ENCODE measurements around the gene FAM171A1.
"Not testable (repeated sequence)": the region's sequence is repeated elsewhere in the genome, so short reads cannot be mapped to it uniquely, and the experiment has no call there.

The FAM171A1 gene

DNA sequence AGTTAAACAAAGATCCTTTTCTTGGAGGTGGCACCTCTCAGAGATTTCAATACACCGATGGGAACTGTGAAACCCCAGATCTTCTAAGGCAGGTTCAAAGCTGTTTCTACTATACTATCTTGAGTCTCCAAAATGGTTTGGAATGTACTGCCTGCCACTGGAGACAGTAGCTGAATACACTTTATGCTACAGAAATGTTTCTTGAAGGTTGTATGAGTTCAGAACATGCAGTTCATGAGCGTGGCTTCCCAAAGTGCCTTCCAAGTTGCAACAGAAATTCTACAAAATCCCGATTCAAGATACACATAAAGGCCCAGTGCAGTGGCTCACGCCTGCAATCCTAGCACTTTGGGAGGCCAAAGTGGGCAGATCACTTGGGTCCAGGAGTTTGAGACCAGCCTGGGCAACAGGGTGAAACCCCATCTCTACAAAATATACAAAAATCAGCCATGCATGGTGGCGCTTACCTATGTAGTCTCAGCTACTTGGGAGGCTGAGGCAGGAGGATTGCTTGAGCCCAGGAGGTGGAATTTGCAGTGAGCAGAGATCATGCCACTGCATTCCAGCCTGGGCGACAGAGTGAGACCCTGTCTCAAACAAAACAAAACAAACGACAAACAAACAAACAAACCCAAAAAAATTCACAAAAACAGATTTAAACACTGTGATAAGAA is 36.3 kb downstream of the FAM171A1 start:
- no CpG with 5 or more reads among the region's 7 CpGs for WGBS (ENCODE audit: extremely low coverage, insufficient coverage, insufficient read length)
- H3K79me1 ChIP-seq (ENCODE audit: low read length), result no peaks in the 10 kb centered on the region
- H2BK120ac ChIP-seq (ENCODE audit: insufficient read depth, low read length, poor library complexity), result no peak overlapping the region
- no peak overlapping the region for H4K8ac ChIP-seq (ENCODE audit: low read depth, low read length)
- H2BK5ac ChIP-seq (ENCODE audit: low read depth, low read length, poor library complexity), result no peak overlapping the region
- no peaks in the 10 kb centered on the region for H3K79me2 ChIP-seq (ENCODE audit: control insufficient read depth, insufficient read depth, low read length, poor library complexity)
- no peaks in the 10 kb centered on the region for H3K36me3 ChIP-seq (ENCODE audit: control insufficient read depth in 1 of 2, insufficient read depth in 2 of 2, low read length in 2 of 2)
- H3K4me1 ChIP-seq (ENCODE audit: control insufficient read depth in 1 of 2, insufficient read depth in 2 of 2, low read length in 2 of 2), result no peaks in the 10 kb centered on the region
- H3K4me3 ChIP-seq (ENCODE audit: low read depth, low read length), result no peak overlapping the region
- no peak overlapping the region for H4K12ac ChIP-seq (ENCODE audit: low read depth, low read length)
- H3K27me3 ChIP-seq (ENCODE audit: insufficient read depth, low read length), result no peaks in the 10 kb centered on the region
- H3K9ac ChIP-seq (ENCODE audit: low read length), result no peak overlapping the region
- no peak overlapping the region for H3K18ac ChIP-seq (ENCODE audit: low read length)
- no peak overlapping the region for H2AFZ ChIP-seq (ENCODE audit: insufficient read depth, low read length, poor library complexity)
- no peak overlapping the region for H2BK12ac ChIP-seq (ENCODE audit: low read length)
- no peak overlapping the region for H3K23ac ChIP-seq (ENCODE audit: low read length)
- H4K91ac ChIP-seq (ENCODE audit: low read depth, low read length), result no peak overlapping the region
- H3K4ac ChIP-seq (ENCODE audit: low read depth, low read length), result no peak overlapping the region
- no peaks in the 10 kb centered on the region for H3K9me3 ChIP-seq (ENCODE audit: insufficient read depth, low read depth, low read length)
- H2AK5ac ChIP-seq (ENCODE audit: low read length), result no peak overlapping the region
- H3K14ac ChIP-seq (ENCODE audit: low read length), result no peak overlapping the region
- no peak overlapping the region for H3K4me2 ChIP-seq (ENCODE audit: low read length)
- H3K27ac ChIP-seq (ENCODE audit: low read depth, low read length), result no peak overlapping the region
- DNase-seq, result no peak

DNA sequence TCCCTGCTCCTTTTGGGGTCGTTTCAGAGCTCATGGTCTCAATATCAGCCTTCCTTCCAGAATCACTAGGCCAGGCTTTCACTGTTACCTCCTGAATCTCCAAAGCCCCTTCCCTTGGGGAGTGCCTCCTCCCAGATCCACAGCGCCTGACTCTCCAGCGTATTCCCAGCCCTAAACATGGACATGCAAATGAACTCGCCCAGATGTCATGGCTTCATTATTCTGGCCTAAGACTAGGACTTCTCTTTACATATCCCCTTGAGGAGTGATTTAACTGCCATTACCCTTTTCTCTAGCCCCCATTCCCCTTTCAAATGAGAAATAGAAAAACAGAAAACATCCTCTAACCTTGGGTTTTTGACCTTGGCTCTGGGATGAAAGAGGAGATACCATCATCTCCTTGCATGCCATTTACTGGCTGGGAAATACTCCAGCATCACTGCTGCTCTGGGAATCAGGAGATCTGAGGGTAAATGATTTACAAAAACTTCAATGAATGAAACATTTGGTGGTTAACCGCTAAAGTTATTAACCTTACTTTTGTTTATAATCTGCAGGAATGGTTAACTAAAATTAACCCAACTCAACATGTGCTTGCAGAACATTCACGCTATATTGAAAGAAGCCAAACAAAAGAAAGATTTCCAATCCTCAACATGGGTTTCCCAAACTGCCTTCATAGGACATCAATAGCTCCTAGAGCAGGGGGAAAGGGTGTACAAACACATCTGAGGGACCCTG is 37.0 kb downstream of the FAM171A1 start:
- Histone ChIP-seq H2AK5ac (ENCODE audit: low read length) (no peak overlapping the region), H3K27ac (ENCODE audit: low read depth, low read length) (no peak overlapping the region), H3K36me3 (ENCODE audit: control insufficient read depth in 1 of 2, insufficient read depth in 2 of 2, low read length in 2 of 2) (no peaks in the 10 kb centered on the region), H3K79me2 (ENCODE audit: control insufficient read depth, insufficient read depth, low read length, poor library complexity) (no peaks in the 10 kb centered on the region), H2BK5ac (ENCODE audit: low read depth, low read length, poor library complexity) (no peak overlapping the region), H2BK120ac (ENCODE audit: insufficient read depth, low read length, poor library complexity) (no peak overlapping the region), H3K4me3 (ENCODE audit: low read depth, low read length) (no peak overlapping the region), H3K18ac (ENCODE audit: low read length) (no peak overlapping the region), H3K14ac (ENCODE audit: low read length) (no peak overlapping the region), H3K23ac (ENCODE audit: low read length) (no peak overlapping the region), H2AFZ (ENCODE audit: insufficient read depth, low read length, poor library complexity) (no peak overlapping the region), H3K9ac (ENCODE audit: low read length) (no peak overlapping the region), H2BK12ac (ENCODE audit: low read length) (no peak overlapping the region), H3K27me3 (ENCODE audit: insufficient read depth, low read length) (no peaks in the 10 kb centered on the region), H3K79me1 (ENCODE audit: low read length) (no peaks in the 10 kb centered on the region), H4K8ac (ENCODE audit: low read depth, low read length) (no peak overlapping the region), H4K91ac (ENCODE audit: low read depth, low read length) (no peak overlapping the region), H3K4me1 (ENCODE audit: control insufficient read depth in 1 of 2, insufficient read depth in 2 of 2, low read length in 2 of 2) (no peaks in the 10 kb centered on the region), H3K9me3 (ENCODE audit: insufficient read depth, low read depth, low read length) (no peaks in the 10 kb centered on the region), H4K12ac (ENCODE audit: low read depth, low read length) (no peak overlapping the region), H3K4ac (ENCODE audit: low read depth, low read length) (no peak overlapping the region), H3K4me2 (ENCODE audit: low read length) (no peak overlapping the region)
- no peak for DNase-seq
- WGBS (ENCODE audit: extremely low coverage, insufficient coverage, insufficient read length), result no CpG with 5 or more reads among the region's 6 CpGs

DNA sequence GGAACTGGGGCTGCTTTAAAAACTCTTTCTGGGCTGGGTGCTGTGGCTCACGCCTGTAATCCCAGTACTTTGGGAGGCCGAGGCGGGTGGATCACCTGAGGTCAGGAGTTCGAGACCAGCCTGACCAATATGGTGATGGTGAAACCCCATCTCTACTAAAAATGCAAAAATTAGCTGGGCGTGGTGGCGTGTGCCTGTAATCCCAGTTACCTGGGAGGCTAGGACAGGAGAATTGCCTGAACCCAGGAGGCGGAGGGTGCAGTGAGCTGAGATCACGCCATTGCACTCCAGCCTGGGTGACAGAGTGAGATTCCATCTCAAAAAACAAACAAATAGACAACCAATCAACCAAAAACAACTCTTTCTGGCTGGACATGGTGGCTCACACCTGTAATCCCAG is 37.9 kb downstream of the FAM171A1 start:
- not testable (repeated sequence) for H2AFZ ChIP-seq (ENCODE audit: insufficient read depth, low read length, poor library complexity); H3K9me3 ChIP-seq (ENCODE audit: insufficient read depth, low read depth, low read length); H3K9ac ChIP-seq (ENCODE audit: low read length); H3K27ac ChIP-seq (ENCODE audit: low read depth, low read length); H2BK12ac ChIP-seq (ENCODE audit: low read length); H4K91ac ChIP-seq (ENCODE audit: low read depth, low read length); H3K36me3 ChIP-seq (ENCODE audit: control insufficient read depth in 1 of 2, insufficient read depth in 2 of 2, low read length in 2 of 2); H3K79me2 ChIP-seq (ENCODE audit: control insufficient read depth, insufficient read depth, low read length, poor library complexity); H2AK5ac ChIP-seq (ENCODE audit: low read length); H3K14ac ChIP-seq (ENCODE audit: low read length); H3K4ac ChIP-seq (ENCODE audit: low read depth, low read length); H3K79me1 ChIP-seq (ENCODE audit: low read length); H3K4me2 ChIP-seq (ENCODE audit: low read length); DNase-seq; H3K18ac ChIP-seq (ENCODE audit: low read length); H2BK5ac ChIP-seq (ENCODE audit: low read depth, low read length, poor library complexity); H4K8ac ChIP-seq (ENCODE audit: low read depth, low read length); H3K23ac ChIP-seq (ENCODE audit: low read length); H4K12ac ChIP-seq (ENCODE audit: low read depth, low read length); H3K27me3 ChIP-seq (ENCODE audit: insufficient read depth, low read length); H3K4me1 ChIP-seq (ENCODE audit: control insufficient read depth in 1 of 2, insufficient read depth in 2 of 2, low read length in 2 of 2); H2BK120ac ChIP-seq (ENCODE audit: insufficient read depth, low read length, poor library complexity); H3K4me3 ChIP-seq (ENCODE audit: low read depth, low read length)
- no CpG with 5 or more reads among the region's 8 CpGs for WGBS (ENCODE audit: extremely low coverage, insufficient coverage, insufficient read length)

DNA sequence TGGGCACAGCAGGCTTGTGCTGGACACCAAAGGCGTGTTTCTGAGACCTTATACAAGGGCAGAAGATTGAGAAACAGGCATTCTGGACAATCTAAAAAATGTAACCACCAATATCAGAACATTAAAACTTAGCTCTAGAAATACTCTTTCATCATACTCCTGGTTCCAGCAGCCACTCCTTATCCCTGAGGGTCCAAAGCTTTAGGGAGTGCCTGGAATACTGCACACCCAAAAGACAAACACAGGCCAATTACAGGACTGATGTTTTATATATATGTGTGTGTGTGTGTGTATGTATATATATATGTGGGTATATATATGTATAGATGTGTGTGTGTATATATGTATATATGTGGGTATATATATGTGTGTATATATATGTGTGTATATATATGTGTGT is 39.6 kb downstream of the FAM171A1 start:
- H2BK120ac ChIP-seq (ENCODE audit: insufficient read depth, low read length, poor library complexity), result no peak overlapping the region
- no peak overlapping the region for H4K8ac ChIP-seq (ENCODE audit: low read depth, low read length)
- no peak overlapping the region for H3K4ac ChIP-seq (ENCODE audit: low read depth, low read length)
- no peak overlapping the region for H4K12ac ChIP-seq (ENCODE audit: low read depth, low read length)
- H3K79me1 ChIP-seq (ENCODE audit: low read length), result no peaks in the 10 kb centered on the region
- no peak overlapping the region for H3K18ac ChIP-seq (ENCODE audit: low read length)
- H3K14ac ChIP-seq (ENCODE audit: low read length), result no peak overlapping the region
- H3K23ac ChIP-seq (ENCODE audit: low read length), result no peak overlapping the region
- no peaks in the 10 kb centered on the region for H3K9me3 ChIP-seq (ENCODE audit: insufficient read depth, low read depth, low read length)
- H2BK5ac ChIP-seq (ENCODE audit: low read depth, low read length, poor library complexity), result no peak overlapping the region
- H2AK5ac ChIP-seq (ENCODE audit: low read length), result no peak overlapping the region
- no peak overlapping the region for H2AFZ ChIP-seq (ENCODE audit: insufficient read depth, low read length, poor library complexity)
- H3K4me1 ChIP-seq (ENCODE audit: control insufficient read depth in 1 of 2, insufficient read depth in 2 of 2, low read length in 2 of 2), result no peaks in the 10 kb centered on the region
- H3K4me3 ChIP-seq (ENCODE audit: low read depth, low read length), result no peak overlapping the region
- no peak overlapping the region for H2BK12ac ChIP-seq (ENCODE audit: low read length)
- no peaks in the 10 kb centered on the region for H3K79me2 ChIP-seq (ENCODE audit: control insufficient read depth, insufficient read depth, low read length, poor library complexity)
- DNase-seq, result no peak
- no peak overlapping the region for H3K4me2 ChIP-seq (ENCODE audit: low read length)
- no peak overlapping the region for H3K27ac ChIP-seq (ENCODE audit: low read depth, low read length)
- H3K36me3 ChIP-seq (ENCODE audit: control insufficient read depth in 1 of 2, insufficient read depth in 2 of 2, low read length in 2 of 2), result no peaks in the 10 kb centered on the region
- no peaks in the 10 kb centered on the region for H3K27me3 ChIP-seq (ENCODE audit: insufficient read depth, low read length)
- no CpG with 5 or more reads among the region's 1 CpG for WGBS (ENCODE audit: extremely low coverage, insufficient coverage, insufficient read length)
- H4K91ac ChIP-seq (ENCODE audit: low read depth, low read length), result no peak overlapping the region
- no peak overlapping the region for H3K9ac ChIP-seq (ENCODE audit: low read length)

All from trophoblast cell (in vitro differentiated cells and primary cell).